22Rv1 (cell line): Measurements from ENCODE around the gene ZDHHC21.

ENCODE experiments used
- CTCF ChIP-seq: fragments of 450-650 bp; IDR thresholded peaks from 2 replicates; pipeline ENCODE4 v1.5.1; 2017; ENCODE audit warnings: mild to moderate bottlenecking
- ZFX ChIP-seq: fragments of 450-650 bp; IDR thresholded peaks from 2 replicates; pipeline ENCODE4 v1.6.1; 2017; ENCODE audit warnings: antibody characterized with exemption, borderline replicate concordance

GRCh38 chr9:14722391-14723035, 29.3 kb upstream of the ZDHHC21 start, which contains the start of gene CER1:
- TF ChIP-seq CTCF (no peak), ZFX (no peak)
